Nucleus accumbens (tissue), 56 donors: ENCODE results near the gene SHROOM2.
A peak's percentile ranks its signal among the peaks of the same experiment; 100 is the strongest.
"Not testable (repeated sequence)": the region's sequence is repeated elsewhere in the genome, so short reads cannot be mapped to it uniquely, and the experiment has no call there.

ENCODE experiments used
- DNase-seq, 56 donors: peaks; one replicate each; lab custom pipeline; 2025; lab: John Stamatoyannopoulos, UW

SHROOM2 gene

DNA sequence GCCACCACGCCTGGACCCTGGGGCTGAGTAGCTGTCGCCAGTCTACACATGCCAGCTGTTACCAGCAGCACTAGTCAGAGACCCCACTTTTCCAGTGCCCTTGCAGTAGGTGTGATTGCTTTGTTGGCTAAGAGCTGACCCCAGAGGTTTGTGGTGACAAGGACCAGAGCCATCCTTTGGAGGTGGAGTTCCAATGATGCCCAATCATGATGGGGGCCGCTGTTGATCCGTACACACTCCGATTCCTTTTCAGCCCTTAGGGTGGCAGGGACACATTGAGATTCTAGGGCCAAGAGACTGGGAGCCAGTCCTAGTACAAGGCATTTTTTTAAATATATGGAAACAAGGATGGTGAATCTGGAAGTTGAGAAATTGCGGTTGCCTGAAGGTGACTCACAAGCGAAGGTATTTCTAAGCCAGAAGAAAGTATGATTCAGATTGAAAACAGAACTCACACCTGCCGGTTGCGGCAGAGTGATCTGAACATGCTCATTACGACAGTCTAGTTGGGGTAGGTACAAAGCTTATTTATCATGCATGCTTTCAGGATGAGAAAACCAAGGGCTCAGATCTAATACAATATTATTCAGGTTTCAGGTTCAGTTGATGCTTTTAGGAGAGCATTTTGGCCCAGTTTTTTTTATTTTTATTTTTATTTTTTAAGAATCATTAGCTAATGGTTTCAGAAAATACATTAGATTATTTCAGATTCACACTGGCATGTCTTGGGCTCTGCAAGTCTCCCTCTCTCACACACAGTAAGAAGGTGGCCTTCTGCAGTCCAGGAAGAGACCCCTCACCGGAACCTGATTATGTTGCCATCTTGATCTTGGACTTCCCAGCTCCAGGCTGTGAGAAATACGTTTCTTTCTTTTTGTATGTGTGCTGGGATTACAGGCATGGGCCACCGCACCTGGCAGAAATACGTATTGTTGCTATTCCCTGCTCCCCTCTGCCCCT lies 43.4 kb downstream of the SHROOM2 start:
- DNase-seq: peak in 1 of 56 donors; percentile 2

DNA sequence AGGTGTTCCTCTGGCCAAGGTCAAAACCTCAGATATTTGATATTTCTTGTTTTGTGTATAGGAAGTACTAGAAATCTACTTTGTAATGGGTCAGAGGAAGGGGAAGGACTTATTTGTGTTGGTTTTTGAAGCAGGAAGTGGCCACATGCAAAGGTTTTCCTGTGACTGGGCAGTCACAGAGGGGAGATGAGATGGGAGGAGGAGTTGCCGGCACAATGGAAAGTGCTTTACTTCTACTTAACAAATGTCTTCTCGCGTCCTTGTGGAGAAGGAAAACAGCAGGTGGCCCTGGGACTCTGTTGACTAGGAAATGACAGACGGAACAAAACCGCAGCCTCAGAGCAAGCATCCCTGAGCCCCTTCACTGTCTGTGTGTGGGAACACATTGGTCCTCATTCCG lies 46.6 kb downstream of the SHROOM2 start:
- no peak for DNase-seq

DNA sequence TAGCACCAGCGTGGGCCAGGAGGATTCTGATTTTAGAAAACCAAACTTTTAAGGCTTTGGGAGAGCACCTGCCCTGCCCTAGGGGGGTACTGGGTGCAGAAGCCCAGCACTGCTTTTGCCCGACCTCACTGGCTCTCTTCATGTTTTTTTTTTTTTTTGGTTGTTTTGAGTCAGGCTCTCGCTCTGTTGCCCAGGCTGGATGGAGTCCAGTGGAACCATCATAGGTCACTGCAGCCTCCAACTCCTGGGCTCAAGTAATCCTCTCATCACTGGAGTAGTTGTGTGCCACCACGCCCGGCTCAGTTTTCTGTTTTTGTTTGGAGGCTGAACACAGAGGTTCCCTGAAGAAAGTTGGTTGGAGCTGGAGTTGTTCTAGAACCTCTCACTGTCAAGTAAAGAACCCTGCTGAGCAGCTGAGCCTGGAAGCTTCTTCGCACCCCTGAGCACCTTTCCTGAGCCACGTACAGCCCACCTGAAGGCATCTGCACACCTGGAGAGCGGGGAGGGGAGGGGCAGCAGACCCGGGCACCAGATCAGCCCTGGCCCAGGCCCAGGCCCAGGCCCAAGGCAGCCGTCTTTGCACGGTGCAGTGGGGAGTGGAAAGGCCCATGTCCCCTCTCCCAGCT lies 49.5 kb downstream of the SHROOM2 start:
- DNase-seq: peak in 11 of 56 donors; percentile 1 to 25 (median 7)

DNA sequence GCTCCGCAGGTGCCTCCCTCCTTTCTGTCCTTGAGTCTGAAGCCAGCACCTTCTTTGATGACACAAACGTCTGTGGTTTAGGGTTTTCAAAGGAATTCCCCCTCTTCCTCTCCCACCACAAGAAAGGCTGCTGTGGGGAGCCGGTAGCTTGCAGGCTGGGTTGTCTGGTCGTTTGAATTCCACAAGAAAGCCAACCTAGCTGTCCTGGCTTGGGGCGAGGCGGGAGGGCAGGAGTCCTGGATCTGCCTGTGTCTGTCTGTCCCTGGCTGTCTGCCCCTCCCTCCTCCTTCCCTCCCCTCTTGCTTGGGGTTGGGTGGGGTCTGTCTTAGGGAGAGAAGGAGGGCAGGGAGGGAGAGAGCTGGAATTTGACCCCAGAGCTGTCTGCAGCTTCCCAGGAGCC lies 56.3 kb downstream of the SHROOM2 start:
- DNase-seq: no peak

DNA sequence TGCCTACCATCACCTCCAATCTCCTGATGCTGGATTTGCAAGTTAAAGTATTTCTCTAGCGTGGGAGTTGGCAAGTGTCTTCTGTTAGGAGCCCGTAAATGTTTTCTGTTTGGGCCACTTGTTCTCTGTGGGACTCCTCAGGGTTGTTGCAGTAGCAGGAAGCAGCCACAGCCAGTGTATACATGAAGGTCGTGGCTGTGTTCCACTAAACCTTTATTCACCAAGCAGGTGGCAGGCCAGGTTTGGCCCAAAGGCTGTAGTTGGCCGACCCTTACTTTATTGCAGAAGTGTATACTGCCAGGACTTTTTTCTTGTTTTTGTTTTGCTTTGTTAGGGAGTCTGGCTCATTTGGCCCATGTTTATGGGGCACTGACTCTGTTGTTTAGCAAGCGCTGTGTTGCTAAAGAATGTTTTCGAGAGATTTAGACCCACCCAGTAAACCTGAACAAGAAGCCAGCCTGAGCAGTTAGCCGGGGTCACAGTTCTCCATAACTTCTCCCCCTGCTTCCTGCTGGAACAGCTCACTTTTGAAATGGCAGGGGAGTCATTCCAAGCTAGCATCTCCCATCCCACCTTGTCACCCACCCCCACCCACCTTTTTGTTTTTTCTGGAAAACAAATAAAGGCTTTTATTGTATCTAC lies 58.8 kb downstream of the SHROOM2 start:
- no peak for DNase-seq

DNA sequence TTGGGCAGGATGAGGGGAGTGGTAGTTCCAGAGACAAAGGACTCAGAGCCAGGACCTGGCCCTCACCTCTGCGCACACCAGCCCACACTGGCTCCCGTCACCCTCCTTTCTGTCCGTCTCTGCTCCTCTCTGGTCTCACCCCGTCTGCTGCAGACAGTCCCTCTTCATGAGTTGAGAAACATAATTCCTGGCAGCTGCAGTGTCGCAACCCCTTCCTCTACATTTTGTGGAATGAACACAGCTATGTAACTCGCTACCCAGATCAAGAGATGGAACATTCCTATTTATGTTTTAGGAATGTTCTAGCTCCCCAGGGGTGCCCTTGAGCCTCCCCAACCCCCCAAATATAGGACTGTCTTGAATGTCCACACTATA lies 59.3 kb downstream of the SHROOM2 start:
- DNase-seq: no peak

DNA sequence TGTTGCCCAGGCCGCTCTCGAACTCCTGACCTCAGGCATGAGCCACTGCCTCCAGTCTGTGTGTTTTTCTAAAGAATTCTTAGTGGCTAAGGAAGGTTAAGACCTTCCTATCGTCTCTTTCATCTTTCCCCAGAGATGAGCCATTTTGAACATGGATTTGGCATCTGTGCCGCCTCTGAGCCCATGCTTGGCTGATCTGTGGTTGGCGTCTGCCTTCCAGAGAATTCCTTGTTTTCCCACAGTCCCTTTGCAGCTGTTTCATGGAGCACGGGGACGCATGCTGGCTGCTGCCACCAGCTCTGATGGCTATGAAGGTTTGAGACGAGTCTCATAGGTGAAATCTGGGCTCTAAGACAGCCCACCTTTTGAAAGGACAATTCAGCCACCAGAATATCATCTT lies 60.4 kb downstream of the SHROOM2 start:
- DNase-seq: no peak

DNA sequence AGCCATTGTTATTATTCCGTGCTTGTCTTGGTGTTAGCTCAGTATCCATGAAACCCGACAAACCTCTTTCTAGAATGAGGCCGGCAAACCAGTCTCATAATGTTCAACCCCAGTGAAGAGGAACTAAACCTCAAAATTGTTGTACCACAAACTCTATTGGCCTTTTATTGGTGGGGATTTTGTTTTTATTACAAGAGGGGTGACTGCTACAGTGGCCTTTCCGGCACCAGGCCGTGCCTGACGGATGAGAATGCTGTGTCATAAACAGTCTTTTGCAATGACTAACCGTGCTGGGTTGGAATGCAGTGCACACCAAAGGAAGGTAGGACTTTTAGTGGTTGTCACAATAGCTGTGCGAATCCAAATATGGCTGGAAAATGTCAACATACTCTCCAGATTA lies 60.8 kb downstream of the SHROOM2 start:
- DNase-seq: no peak

DNA sequence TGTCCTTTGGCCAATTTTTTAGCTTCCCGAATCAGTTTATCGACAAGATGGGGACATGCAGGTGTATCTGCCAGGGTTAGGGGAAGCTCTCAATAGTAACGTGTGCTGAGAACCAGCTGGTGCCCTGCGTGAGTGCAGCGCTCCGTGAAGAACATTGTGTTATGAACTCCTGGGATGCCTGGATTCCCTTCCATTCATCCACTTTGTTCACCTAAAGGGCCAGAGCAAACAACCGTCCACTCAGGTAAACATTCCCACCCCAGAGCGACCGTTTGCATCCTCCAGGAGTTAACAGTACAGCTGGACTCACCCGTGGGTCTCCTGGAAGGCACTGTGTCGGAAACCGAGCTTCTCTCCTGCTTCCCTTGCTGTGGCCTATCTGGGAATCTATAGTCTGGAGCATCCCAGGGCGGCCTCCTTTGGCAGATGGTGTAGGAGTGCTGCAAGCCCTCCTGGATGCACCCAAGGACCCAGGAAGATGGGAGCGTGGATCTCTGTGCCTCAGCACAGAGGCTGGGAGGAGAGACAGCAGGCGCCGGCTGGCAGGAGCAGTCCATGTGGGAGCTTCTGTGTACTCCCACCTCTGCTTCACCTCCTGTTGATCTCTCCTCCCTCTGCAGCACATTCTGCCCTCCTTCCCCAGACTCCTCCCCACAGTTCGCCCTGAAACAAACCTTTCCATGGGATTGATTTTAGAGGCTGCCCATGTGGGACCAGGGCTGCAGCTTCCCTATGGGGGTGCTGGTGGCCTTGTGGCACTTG lies 62.7 kb downstream of the SHROOM2 start:
- no peak for DNase-seq

DNA sequence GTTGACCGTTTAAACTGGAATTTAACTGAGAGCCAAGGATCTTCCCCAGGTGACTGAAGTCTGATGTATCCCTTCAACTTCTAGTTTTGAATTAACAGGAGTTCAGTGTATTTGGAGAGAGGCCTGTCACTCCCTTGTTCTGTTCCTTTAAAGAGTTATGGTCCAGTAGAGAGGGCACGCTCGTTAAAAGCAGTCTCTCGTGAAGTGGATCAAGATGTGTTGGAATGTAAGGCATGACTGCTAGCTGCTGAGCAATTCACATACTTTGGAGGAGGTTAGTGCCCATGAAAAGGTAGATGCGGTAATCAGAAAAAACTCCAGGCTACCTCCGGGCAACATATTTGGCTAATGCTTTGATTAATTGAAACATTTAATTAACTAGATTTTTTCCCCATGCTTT lies 65.7 kb downstream of the SHROOM2 start:
- DNase-seq: no peak

DNA sequence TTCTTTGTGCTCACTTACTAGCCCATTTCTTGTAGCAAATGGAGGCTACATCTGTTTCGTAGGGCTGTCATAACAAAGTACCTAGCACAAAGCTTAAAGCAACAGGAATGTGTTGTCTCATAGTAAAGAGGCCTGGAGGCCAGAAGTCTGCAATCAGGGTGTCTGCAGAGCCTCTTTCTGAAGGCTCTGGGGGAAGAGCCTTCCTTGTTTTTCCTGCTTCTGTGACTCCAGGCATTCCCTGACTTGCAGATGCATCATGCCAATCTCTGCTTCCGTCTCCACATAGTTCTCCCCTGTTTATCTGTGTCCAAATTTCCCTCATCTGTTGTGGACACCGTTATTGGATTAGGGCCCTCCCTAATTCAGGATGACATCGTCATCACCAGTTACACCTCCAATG lies 67.1 kb downstream of the SHROOM2 start:
- DNase-seq: no peak

DNA sequence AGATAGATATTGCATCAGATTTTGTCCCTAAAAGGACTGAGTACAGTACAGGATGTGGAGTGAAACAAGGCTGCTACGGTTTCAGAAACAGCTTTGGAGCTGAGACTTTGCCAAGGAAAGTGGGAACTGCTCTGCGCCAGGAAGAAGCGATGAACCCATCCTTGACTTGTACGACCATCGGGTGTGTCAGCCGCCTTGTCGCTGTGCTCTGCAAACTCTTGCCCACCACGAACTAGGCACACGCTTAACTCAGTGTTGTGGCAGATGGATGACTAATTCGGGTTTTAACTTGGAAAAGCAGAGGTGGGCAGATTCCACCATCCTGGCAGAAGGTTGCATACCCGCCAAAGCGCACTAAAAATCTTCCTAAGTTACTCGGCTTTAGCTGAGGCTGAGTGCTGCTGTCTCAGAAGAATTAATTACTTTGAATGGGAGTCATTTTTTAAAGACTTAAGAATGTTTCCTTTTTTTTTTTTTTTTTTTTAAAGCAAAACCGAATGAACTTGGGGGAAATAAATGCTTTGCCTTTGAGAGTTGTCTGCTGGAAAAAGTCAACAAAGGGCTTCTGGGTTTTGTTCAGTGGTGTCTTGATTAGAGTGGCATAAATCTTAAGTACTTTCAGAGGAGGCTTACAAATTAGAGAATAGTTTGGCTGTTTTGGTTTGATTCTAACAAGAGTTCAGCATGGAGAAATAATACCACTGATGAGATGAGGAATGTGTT lies 69.5 kb downstream of the SHROOM2 start:
- DNase-seq: peak in 11 of 56 donors; percentile 1 to 21 (median 7)

DNA sequence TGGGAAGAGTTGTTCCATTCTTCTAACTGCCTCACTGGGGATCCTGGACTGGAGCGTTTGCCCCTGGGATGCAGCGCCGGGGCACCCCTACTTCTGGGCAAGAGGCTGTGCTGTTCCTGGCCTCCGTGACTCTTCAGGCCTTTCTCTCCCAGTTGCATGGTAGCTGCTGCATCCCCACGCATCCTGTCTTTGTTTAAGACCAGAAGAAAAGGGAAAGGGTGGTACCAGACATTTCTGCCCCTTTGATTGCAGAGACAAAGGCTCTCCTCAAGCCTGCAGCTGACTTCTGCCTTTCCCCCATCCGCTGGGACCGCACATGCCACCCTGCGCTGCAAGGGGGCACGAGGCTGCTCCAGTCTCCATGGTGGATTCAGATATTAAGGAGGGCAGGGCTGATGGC lies 70.4 kb downstream of the SHROOM2 start:
- DNase-seq: no peak

DNA sequence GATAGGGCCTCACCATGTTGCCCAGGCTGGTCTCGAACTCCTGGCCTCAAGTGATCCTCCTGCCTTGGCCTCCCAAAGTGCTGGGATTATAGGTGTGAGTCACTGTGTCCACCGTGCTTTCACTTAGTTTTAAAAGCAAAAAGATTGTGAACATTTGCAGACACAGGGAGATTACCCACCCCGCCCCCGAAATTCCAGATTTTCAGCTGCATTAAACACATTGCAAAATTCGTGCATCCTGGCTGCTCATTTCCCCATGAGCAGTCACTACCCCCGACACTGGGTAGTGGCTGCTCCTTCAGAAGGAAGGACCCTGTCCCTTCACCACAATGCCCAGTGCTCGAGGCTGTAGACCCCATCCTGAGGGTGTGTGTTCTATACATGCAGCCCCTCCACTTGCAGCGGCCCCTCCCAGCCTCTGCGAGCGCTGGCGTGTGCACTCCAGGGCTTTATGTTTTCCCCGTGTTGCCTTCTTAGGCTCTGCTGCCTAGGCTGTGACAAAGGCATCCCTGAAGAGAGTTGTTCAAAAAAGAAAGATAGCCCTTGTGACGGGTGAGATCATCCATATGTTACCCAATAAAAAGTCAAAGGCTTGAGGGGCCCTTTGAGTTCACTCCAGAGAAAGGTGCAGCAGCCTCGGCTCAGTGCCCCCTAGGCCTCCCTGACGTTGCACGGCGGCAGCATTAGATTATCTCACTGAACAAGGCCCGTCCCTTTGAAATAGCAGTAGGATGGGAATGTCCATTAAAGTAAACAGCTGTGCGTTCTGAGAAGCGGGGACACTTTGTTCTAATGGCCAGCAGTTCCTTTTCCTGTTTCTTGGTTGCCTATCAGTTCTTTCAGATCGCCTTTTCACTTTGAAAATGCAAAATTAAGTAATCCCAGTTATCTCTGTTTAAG lies 71.6 kb downstream of the SHROOM2 start:
- no peak for DNase-seq

DNA sequence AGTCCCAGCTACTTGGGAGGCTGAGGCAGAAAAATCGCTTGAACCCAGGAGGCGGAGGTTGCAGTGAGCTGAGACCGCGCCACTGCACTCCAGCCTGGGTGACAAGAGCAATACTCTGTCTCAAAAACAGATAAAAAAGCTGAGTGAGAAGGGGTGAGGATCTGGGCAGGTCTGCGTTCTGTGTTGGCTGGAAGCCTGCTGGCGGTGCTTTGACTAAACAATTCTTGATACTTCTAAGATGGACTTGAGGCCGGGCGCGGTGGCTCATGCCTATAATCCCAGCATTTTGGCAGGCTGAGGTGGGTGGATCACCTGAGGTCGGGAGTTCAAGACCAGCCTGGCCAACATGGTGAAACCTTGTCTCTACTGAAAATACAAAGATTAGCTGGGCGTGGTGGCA lies 72.5 kb downstream of the SHROOM2 start:
- DNase-seq: not testable (repeated sequence)

DNA sequence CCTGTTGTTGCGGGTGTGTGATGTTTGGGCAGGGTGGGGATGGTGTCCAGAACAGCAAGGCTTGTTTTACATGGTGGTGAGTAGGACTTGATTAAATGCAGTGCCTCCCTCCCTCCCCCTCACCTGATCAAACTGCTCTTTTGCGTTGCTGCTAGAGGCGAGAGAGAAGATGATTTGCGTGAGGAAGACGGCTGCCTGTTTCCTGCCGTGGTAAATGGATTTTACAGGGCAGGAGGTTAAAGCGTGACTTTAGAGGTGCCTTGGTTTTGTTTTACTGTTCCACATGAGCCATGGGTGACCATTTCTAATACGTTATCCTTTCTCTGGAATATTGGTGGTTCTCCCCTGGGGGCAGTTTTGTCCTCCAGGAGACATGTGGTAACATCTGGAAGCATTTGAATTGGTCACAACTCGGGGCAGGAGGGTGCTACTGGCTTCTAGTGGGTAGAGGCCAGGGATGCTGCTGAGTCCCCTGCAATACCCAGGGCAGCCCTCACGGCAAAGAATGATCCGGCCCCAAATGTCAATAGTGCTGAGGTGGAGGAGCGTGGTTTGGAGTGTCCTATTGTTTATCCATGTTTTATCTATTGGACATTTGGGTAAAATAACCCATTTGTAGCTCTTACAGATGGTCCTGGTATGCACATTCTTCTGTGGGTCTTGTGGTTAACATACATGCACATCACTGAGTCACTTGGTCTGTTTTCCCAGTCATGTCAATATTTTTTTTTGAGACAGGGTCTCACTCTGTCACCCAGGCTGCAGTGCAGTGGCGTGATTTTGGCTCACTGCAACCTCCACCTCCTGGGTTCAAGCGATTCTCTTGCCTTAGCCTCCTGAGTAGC lies 73.7 kb downstream of the SHROOM2 start:
- DNase-seq: no peak

DNA sequence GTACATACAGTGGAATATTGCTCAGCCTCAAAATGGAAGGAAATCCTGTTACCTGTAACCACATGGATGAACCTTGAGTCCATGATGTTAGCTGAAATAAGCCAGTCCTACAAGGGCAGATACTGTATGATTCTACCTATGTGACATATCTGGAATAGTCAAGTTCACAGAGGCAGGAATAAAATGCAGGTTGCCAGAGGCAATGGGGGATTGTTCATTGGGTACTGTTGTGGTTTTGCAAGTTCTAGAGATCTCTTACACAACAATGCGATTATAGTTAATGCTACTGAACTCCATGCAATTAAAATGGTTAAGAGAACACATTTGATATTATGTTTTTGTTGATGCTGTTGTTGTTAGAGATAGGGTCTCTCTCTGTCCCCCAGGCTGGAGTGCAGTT lies 74.6 kb downstream of the SHROOM2 start:
- no peak for DNase-seq

DNA sequence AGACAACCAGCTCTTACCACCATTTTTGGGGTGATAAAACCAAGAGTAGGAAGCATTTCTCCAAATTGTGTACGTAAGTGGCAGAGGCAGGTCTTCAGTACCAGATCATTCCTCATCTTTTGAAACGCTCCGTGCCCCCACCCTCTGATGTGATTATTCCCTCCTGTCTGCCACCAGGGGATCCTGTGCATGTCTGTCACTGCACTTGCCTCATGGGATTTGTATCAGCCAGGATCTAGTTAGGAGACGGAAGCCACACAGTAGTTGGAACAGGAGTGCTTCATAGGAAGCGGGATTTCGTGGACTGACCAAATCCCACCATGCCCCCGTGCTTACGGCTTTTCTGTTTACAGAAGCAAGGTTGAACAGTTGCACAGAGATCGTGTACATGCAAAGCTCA lies 75.5 kb downstream of the SHROOM2 start:
- no peak for DNase-seq
